Right lobe of liver (tissue), 6 donors: Measurements from ENCODE around the gene KANSL1L. TPM values are rescaled to one million over a fixed set of nuclear protein-coding genes. Genes with fewer than 3 reads are reported as not detected.
"Not testable (repeated sequence)": the region's sequence is repeated elsewhere in the genome, so short reads cannot be mapped to it uniquely, and the experiment has no call there.

Experiments used
- ATAC-seq, 4 donors: fragments of 200-7000 bp; cut with Tn5 transposase; one replicate each; pipeline ENCODE4 v1.9.1; 2020; ENCODE audit warnings: mild to moderate bottlenecking in 4 of 4, moderate library complexity in 4 of 4
- DNase-seq, 3 donors: peaks; one replicate each; pipeline ENCODE4 v3.0.0-alpha.2; 2020
- H3K27ac ChIP-seq, 3 donors: fragments of 200-600 bp; one replicate each; pipeline ENCODE4 v1.8.0; 2022
- H3K27me3 ChIP-seq, 2 donors: fragments of 200-600 bp; one replicate each; pipeline ENCODE4 v1.8.0; 2022
- H3K36me3 ChIP-seq, 4 donors: fragments of 200-600 bp; sonication (generic) in 1 of 4; one replicate each; pipeline versions ENCODE4 v1.5.1 to v1.8.0; 2017 to 2022; ENCODE audit warnings: control low read depth in 1 of 4
- H3K4me1 ChIP-seq, 4 donors: fragments of 200-600 bp; sonication (generic) in 1 of 4; one replicate each; pipeline versions ENCODE4 v1.5.1 to v1.8.0; 2017 to 2022; ENCODE audit warnings: control low read depth in 1 of 4
- H3K4me3 ChIP-seq, 3 donors: fragments of 200-600 bp; one replicate each; pipeline ENCODE4 v1.8.0; 2022
- H3K9me3 ChIP-seq, 4 donors: fragments of 200-600 bp; sonication (generic) in 1 of 4; one replicate each; pipeline versions ENCODE4 v1.5.1 to v1.8.0; 2017 to 2022; ENCODE audit warnings: control low read depth in 1 of 4
- CTCF ChIP-seq, 4 donors: fragments of 200-600 bp in 3 of 4; fragments of 450-650 bp in 1 of 4; IDR thresholded peaks; one replicate each; pipeline versions ENCODE4 v1.5.1 to v1.8.0; 2016 to 2022; ENCODE audit warnings: antibody characterized with exemption in 4 of 4, mild to moderate bottlenecking in 2 of 4
- POLR2A ChIP-seq: fragments of 450-650 bp; IDR thresholded peaks from one replicate; pipeline ENCODE4 v1.6.1; 2017; ENCODE audit warnings: antibody characterized with exemption, mild to moderate bottlenecking
- WGBS: methylation state at CpG from one replicate; pipeline ENCODE4 v1.1.6; 2018; ENCODE audit warnings: low coverage, low lambda C conversion rate; ENCODE audit not compliant: insufficient coverage; ENCODE audit errors: missing lambda C conversion rate; 5-methylcytosine and 5-hydroxymethylcytosine counted together
- intact Hi-C, 2 donors: fragments of 100-400 bp; cut with DNase I; formaldehyde crosslinking; loops; one replicate each; pipeline versions ENCODE4 v1.11.2 to v1.14.1; 2022
- total RNA-seq, 6 experiments: library from RNA; depleted of rRNA in 2 of 6; stranded (reverse); fragments of >200 nt in 2 of 6; fragmentation: NEBNext Ultra II Directional in 3 of 6; extraction: Animal tissue kit (Norgen Biotek cat#: 25700) in 3 of 6; gene quantifications; one replicate each; pipeline versions ENCODE4 v1.1.0 to v1.2.4, GENCODE V29; 2016 to 2023
- donor health status: DM: no; HTN: yes; CAD: no.
- donor health status: DM: no; HTN: no; CAD: no.
- donor health status: DM: no; HTN: no; CAD: no.
- donor health status: DM: no; HTN: yes; CAD: no.
- donor health status: DM: no; HTN: yes; CAD: no.

Gene KANSL1L
- total RNA-seq, 6 experiments from 2014 or later = 7.1 to 19.1 (median 11.1) TPM

- 78% methylated on average over 4 of the region's 4 CpGs for WGBS
- TF ChIP-seq POLR2A (no peak), CTCF (IDR thresholded peaks at IDR 0.05) (no peak)
- H3K9me3 ChIP-seq = no peaks in the 10 kb centered on the region
- DNase-seq = no peak
- H3K36me3 ChIP-seq = peaks cover 0 to 9% (median 2%) of the 10 kb centered on the region in 4 donors
- peak overlapping the region in 2 of 3 donors; percentile 30 to 37 for H3K27ac ChIP-seq
- H3K4me1 ChIP-seq = peaks cover 0 to 26% (median 7%) of the 10 kb centered on the region in 4 donors
- H3K27me3 ChIP-seq = no peaks in the 10 kb centered on the region
- H3K4me3 ChIP-seq = no peak overlapping the region
- peak in 3 of 4 donors; percentile 10 to 19 (median 14) for ATAC-seq
- intact Hi-C loops = loop anchor here in 1 of 2 donors (10.0 kb wide), 1 partner anchor 116 kb away; no protein-coding TSS in a partner anchor
Measured at GRCh38 chr2:210190345-210190744, 19.1 kb upstream of the KANSL1L start.

- no peak for DNase-seq
- Histone ChIP-seq H3K4me3 (no peak overlapping the region), H3K27me3 (no peaks in the 10 kb centered on the region), H3K9me3 (no peaks in the 10 kb centered on the region), H3K27ac (peak overlapping the region in 2 of 3 donors; percentile 30 to 37), H3K4me1 (peaks cover 0 to 18% (median 5%) of the 10 kb centered on the region in 4 donors), H3K36me3 (peaks cover 0 to 9% (median 2%) of the 10 kb centered on the region in 4 donors)
- TF ChIP-seq CTCF (IDR thresholded peaks at IDR 0.05) = no peak
- TF ChIP-seq POLR2A = no peak
- intact Hi-C loops = loop anchor here in 1 of 2 donors (10.0 kb wide), 1 partner anchor 115 kb away; no protein-coding TSS in a partner anchor
- ATAC-seq = peak; percentile 70 to 96 (median 86)
- WGBS = 31% methylated on average over 1 of the region's 1 CpG
Measured at GRCh38 chr2:210189452-210190138, 18.4 kb upstream of the KANSL1L start.

- Histone ChIP-seq H3K9me3 (no peaks in the 10 kb centered on the region), H3K36me3 (peaks cover 0 to 9% (median 2%) of the 10 kb centered on the region in 4 donors), H3K4me3 (no peak overlapping the region), H3K4me1 (peaks cover 0 to 11% (median under 1%) of the 10 kb centered on the region in 4 donors), H3K27me3 (no peaks in the 10 kb centered on the region), H3K27ac (no peak overlapping the region)
- intact Hi-C loops = no loop called here
- DNase-seq = no peak
- no peak for ATAC-seq
- TF ChIP-seq CTCF (IDR thresholded peaks at IDR 0.05) (no peak), POLR2A (no peak)
- WGBS = 68% methylated on average over 2 of the region's 2 CpGs
Measured at GRCh38 chr2:210188755-210189154, 17.5 kb upstream of the KANSL1L start.

- WGBS = 85% methylated on average over 3 of the region's 3 CpGs
- Histone ChIP-seq H3K4me3 (no peak overlapping the region), H3K36me3 (peaks cover 0 to 9% (median 2%) of the 10 kb centered on the region in 4 donors), H3K27me3 (no peaks in the 10 kb centered on the region), H3K27ac (no peak overlapping the region), H3K4me1 (peaks cover 0 to 11% (median 0%) of the 10 kb centered on the region in 4 donors), H3K9me3 (no peaks in the 10 kb centered on the region)
- DNase-seq (no peak), ATAC-seq (no peak)
- no peak for TF ChIP-seq CTCF (IDR thresholded peaks at IDR 0.05)
- TF ChIP-seq POLR2A = no peak
- intact Hi-C loops = no loop called here
Measured at GRCh38 chr2:210188190-210188589, 17.0 kb upstream of the KANSL1L start.

- H3K9me3 ChIP-seq, H3K4me3 ChIP-seq, H3K4me1 ChIP-seq, intact Hi-C loops, ATAC-seq, H3K36me3 ChIP-seq, DNase-seq, H3K27ac ChIP-seq, H3K27me3 ChIP-seq: not testable (repeated sequence)
- WGBS = 83% methylated on average over 1 of the region's 1 CpG
Measured at GRCh38 chr2:210183936-210184335, 12.7 kb upstream of the KANSL1L start.

- WGBS = 39% methylated on average over 2 of the region's 12 CpGs
- H3K27me3 ChIP-seq, H3K36me3 ChIP-seq, H3K9me3 ChIP-seq, H3K27ac ChIP-seq, ATAC-seq, H3K4me3 ChIP-seq, intact Hi-C loops, H3K4me1 ChIP-seq, DNase-seq: not testable (repeated sequence)
Measured at GRCh38 chr2:210181606-210182088, 10.4 kb upstream of the KANSL1L start.

GRCh38 chr2:210181033-210181605, 9.9 kb upstream of the KANSL1L start:
- H3K4me1 ChIP-seq, H3K4me3 ChIP-seq, ATAC-seq, H3K27me3 ChIP-seq, intact Hi-C loops, DNase-seq, H3K27ac ChIP-seq, H3K36me3 ChIP-seq, H3K9me3 ChIP-seq: not testable (repeated sequence)
- WGBS = 42% methylated on average over 2 of the region's 3 CpGs
